Lung (tissue), 12 donors: ENCODE data around the gene DPP7. TPM values are rescaled to one million over a fixed set of nuclear protein-coding genes. Genes with fewer than 3 reads are reported as not detected.

Source experiments
- ATAC-seq: fragments of 200-7000 bp; cut with Tn5 transposase; one replicate; pipeline ENCODE4 v1.9.1; 2020; ENCODE audit warnings: moderate number of reproducible peaks; ENCODE audit not compliant: insufficient read depth, low FRiP score
- DNase-seq, 3 donors: peaks; one replicate each; pipeline ENCODE4 v3.0.0-alpha.2; 2013 to 2017
- H3K27ac ChIP-seq, 2 donors: one replicate each; pipeline ENCODE4 v1.5.1; 2013; ENCODE audit warnings: mild to moderate bottlenecking in 2 of 2, moderate library complexity in 2 of 2, control low read depth in 1 of 2, inconsistent platforms in 1 of 2, low read depth in 1 of 2, low read length in 1 of 2
- H3K27me3 ChIP-seq, 3 donors: one replicate each; pipeline ENCODE4 v1.5.1; 2013; ENCODE audit warnings: low read length in 2 of 3; ENCODE audit not compliant: control insufficient read depth in 3 of 3, insufficient read depth in 3 of 3
- H3K36me3 ChIP-seq, 4 donors: one replicate each; pipeline ENCODE4 v1.5.1; 2013; ENCODE audit warnings: low read length in 4 of 4, mild to moderate bottlenecking in 1 of 4, moderate library complexity in 1 of 4; ENCODE audit not compliant: control insufficient read depth in 4 of 4, insufficient read depth in 4 of 4
- H3K4me1 ChIP-seq, 5 donors: one replicate each; pipeline ENCODE4 v1.5.1; 2013; ENCODE audit warnings: low read length in 5 of 5, mild to moderate bottlenecking in 2 of 5, moderate library complexity in 1 of 5; ENCODE audit not compliant: control insufficient read depth in 5 of 5, insufficient read depth in 5 of 5
- H3K4me3 ChIP-seq: one replicate; pipeline ENCODE4 v1.5.1; 2013; ENCODE audit warnings: mild to moderate bottlenecking, control low read depth, moderate library complexity
- H3K9ac ChIP-seq, 2 donors: one replicate each; pipeline ENCODE4 v1.5.1; 2013; ENCODE audit warnings: low read length in 2 of 2, control low read depth in 1 of 2; ENCODE audit not compliant: insufficient read depth in 1 of 2
- H3K9me3 ChIP-seq, 4 donors: one replicate each; pipeline ENCODE4 v1.5.1; 2013; ENCODE audit warnings: low read length in 3 of 4, mild to moderate bottlenecking in 1 of 4, moderate library complexity in 1 of 4; ENCODE audit not compliant: control insufficient read depth in 4 of 4, insufficient read depth in 3 of 4
- WGBS, 2 donors: extraction: QIAGEN DNeasy Blood & Tissue Kit; methylation state at CpG; one replicate each; pipeline ENCODE4 v1.1.7; 2013; 5-methylcytosine and 5-hydroxymethylcytosine counted together
- polyA plus RNA-seq, 2 donors: library from polyadenylated mRNA; stranded (reverse); fragments of 200-250 nt; gene quantifications; one replicate each; pipeline ENCODE4 v1.2.1, GENCODE V29; 2013
- total RNA-seq, 2 donors: library from RNA; depleted of rRNA in 1 of 2; stranded (reverse); fragments of >200 nt in 1 of 2; gene quantifications; one replicate each; pipeline ENCODE4 v1.2.1, GENCODE V29; 2014 to 2021
- TF ChIP-seq, protein P1 (sequence below): IDR thresholded peaks from 2 replicates; pipeline ENCODE4 v1.5.1; 2012; ENCODE audit warnings: mild to moderate bottlenecking; ENCODE audit errors: control extremely low read depth, extremely low read depth
- donor health status: control.
- donor health status: control.
- donor health status: Bipolar disorder and iron deficiency.
- donor health status: healthy.
- donor health status: DM: yes; HTN: yes; CAD: no.

DPP7 gene
- total and polyA plus RNA-seq, 4 donors: 48.0 to 436 (median 228) TPM

DNA sequence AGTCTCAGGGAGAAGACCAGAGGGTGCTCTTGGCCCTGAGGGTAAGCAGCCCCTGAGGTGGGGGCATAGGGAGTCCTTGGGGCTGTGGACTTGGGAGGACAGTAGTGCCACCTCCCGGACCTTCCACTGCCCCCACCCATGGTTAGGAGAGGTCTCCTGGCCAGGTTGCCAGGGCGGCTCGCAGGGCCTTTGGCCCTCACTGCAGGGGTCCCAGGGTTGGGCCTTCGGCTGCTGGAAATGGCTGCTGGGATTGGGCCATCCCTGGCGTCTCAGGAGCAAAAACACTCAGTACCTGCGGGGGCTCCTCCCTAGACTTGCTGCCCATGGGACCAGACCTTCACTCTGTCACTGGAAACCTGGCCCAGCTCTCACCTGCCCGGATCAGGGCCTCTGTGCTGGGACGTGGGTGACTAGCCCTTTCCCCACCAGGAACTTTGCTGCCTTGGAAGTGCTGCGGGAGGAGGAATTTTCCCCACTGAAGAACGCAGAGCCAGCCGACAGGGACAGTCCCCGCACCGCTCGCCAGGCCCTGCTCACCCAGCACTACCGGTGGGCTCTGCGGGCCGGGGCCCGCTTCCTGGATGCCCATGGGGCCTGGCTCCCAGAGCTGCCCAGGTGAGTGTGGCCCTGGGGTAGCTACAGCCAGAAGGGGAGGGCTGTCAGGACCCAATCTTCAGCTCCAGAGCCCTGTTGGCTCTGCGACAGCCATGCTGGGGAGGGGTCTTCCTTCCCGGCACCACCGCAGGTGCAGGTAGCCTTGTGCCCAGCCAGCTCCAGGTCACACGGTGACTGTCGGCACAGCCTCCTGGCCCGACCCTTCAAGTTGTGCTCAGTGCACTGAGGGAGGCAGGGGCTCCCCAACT, 34.0 kb downstream of the DPP7 start:
- Histone ChIP-seq H3K4me1 (peaks cover 0 to 16% (median 5%) of the 10 kb centered on the region in 5 donors), H3K27ac (no peak overlapping the region), H3K27me3 (peaks cover 0 to 11% (median 7%) of the 10 kb centered on the region in 3 donors), H3K4me3 (no peak overlapping the region), H3K9me3 (no peaks in the 10 kb centered on the region), H3K36me3 (peaks cover 0 to 48% (median 4%) of the 10 kb centered on the region in 4 donors), H3K9ac (no peak overlapping the region)
- 94 to 95% methylated on average over 20 to 24 of the region's 24 CpGs for WGBS, 2 donors
- TF ChIP-seq, protein P1, sequence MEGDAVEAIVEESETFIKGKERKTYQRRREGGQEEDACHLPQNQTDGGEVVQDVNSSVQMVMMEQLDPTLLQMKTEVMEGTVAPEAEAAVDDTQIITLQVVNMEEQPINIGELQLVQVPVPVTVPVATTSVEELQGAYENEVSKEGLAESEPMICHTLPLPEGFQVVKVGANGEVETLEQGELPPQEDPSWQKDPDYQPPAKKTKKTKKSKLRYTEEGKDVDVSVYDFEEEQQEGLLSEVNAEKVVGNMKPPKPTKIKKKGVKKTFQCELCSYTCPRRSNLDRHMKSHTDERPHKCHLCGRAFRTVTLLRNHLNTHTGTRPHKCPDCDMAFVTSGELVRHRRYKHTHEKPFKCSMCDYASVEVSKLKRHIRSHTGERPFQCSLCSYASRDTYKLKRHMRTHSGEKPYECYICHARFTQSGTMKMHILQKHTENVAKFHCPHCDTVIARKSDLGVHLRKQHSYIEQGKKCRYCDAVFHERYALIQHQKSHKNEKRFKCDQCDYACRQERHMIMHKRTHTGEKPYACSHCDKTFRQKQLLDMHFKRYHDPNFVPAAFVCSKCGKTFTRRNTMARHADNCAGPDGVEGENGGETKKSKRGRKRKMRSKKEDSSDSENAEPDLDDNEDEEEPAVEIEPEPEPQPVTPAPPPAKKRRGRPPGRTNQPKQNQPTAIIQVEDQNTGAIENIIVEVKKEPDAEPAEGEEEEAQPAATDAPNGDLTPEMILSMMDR: no peak
- DNase-seq (no peak), ATAC-seq (no peak)

- H3K4me3 ChIP-seq: no peak overlapping the region
- peaks cover 0 to 11% (median 7%) of the 10 kb centered on the region in 3 donors for H3K27me3 ChIP-seq
- DNase-seq (no peak), ATAC-seq (no peak)
- TF ChIP-seq, protein P1: no peak
- H3K27ac ChIP-seq: no peak overlapping the region
- 91 to 97% methylated on average over 13 of the region's 13 CpGs for WGBS, 2 donors
- peaks cover 0 to 48% (median 4%) of the 10 kb centered on the region in 4 donors for H3K36me3 ChIP-seq
- no peak overlapping the region for H3K9ac ChIP-seq
- H3K4me1 ChIP-seq: peaks cover 0 to 16% (median 5%) of the 10 kb centered on the region in 5 donors
- no peaks in the 10 kb centered on the region for H3K9me3 ChIP-seq
Measured at GRCh38 chr9:137079401-137079787, 35.1 kb downstream of the DPP7 start.

GRCh38 chr9:137078701-137079400, 35.7 kb downstream of the DPP7 start:
- DNase-seq (no peak), ATAC-seq (no peak)
- WGBS, 2 donors: 77 to 79% methylated on average over 37 to 51 of the region's 51 CpGs
- Histone ChIP-seq H3K9me3 (no peaks in the 10 kb centered on the region), H3K4me1 (peaks cover 0 to 16% (median 5%) of the 10 kb centered on the region in 5 donors), H3K27me3 (peaks cover 0 to 11% (median 7%) of the 10 kb centered on the region in 3 donors), H3K36me3 (peaks cover 0 to 48% (median 4%) of the 10 kb centered on the region in 4 donors), H3K9ac (no peak overlapping the region), H3K4me3 (no peak overlapping the region), H3K27ac (no peak overlapping the region)
- TF ChIP-seq, protein P1: no peak
